WTC11 (cell line): ENCODE data around the gene HS6ST1. TPM values are rescaled to one million over a fixed set of nuclear protein-coding genes. Genes with fewer than 3 reads are reported as not detected.

Source experiments
- ATAC-seq: fragments of 200-7000 bp; cut with Tn5 transposase; 2 replicates; pipeline ENCODE4 v1.10.0; 2021; ENCODE audit warnings: mild to moderate bottlenecking, moderate library complexity
- CTCF ChIA-PET: fragments of 300-600 bp; sonication (Branson Sonifier 250); formaldehyde crosslinking; loops from one replicate; lab custom pipeline; 2021; ENCODE audit warnings: antibody characterized with exemption; lab: Charles Lee
- POLR2A ChIA-PET: fragments of 350-600 bp; sonication (Branson Sonifier 250); formaldehyde crosslinking; loops from one replicate; lab custom pipeline; 2021; ENCODE audit warnings: antibody characterized with exemption; lab: Charles Lee
- DNase-seq: peaks from one replicate; pipeline ENCODE4 v3.0.0; 2021; ENCODE audit warnings: low spot score
- H3K27ac Mint-ChIP-seq: 2 replicates; pipeline ENCODE4 v1.8.0; 2021; ENCODE audit warnings: mixed read lengths
- H3K27me3 Mint-ChIP-seq: 2 replicates; pipeline ENCODE4 v1.8.0; 2021; ENCODE audit warnings: low read depth, mild to moderate bottlenecking, moderate library complexity, mixed read lengths
- H3K36me3 Mint-ChIP-seq: 2 replicates; pipeline ENCODE4 v1.8.0; 2021; ENCODE audit warnings: mixed read lengths
- H3K4me1 Mint-ChIP-seq: 2 replicates; pipeline ENCODE4 v1.8.0; 2022; ENCODE audit warnings: mixed read lengths
- H3K4me3 Mint-ChIP-seq: 2 replicates; pipeline ENCODE4 v1.8.0; 2021; ENCODE audit warnings: mild to moderate bottlenecking, moderate library complexity, mixed read lengths
- H3K9me3 Mint-ChIP-seq: 2 replicates; pipeline ENCODE4 v1.8.0; 2021; ENCODE audit warnings: mixed read lengths
- ATF3 ChIP-seq: sonication (generic); formaldehyde crosslinking; conservative IDR thresholded peaks from 2 replicates; pipeline ENCODE4 v1.8.1; 2022; ENCODE audit warnings: mild to moderate bottlenecking, missing genetic modification reagents
- CREM ChIP-seq: sonication (generic); formaldehyde crosslinking; IDR thresholded peaks from 2 replicates; pipeline ENCODE4 v1.8.1; 2022; ENCODE audit warnings: mild to moderate bottlenecking, missing genetic modification reagents, moderate library complexity
- ETV6 ChIP-seq: sonication (generic); formaldehyde crosslinking; IDR thresholded peaks from 2 replicates; pipeline ENCODE4 v1.8.1; 2022; ENCODE audit warnings: mild to moderate bottlenecking, missing genetic modification reagents
- MYBL2 ChIP-seq: sonication (generic); formaldehyde crosslinking; IDR thresholded peaks from 2 replicates; pipeline ENCODE4 v1.8.1; 2023; ENCODE audit warnings: mild to moderate bottlenecking, moderate library complexity, missing genetic modification reagents
- NFATC4 ChIP-seq: fragments of 250-450 bp; sonication (Bioruptor Pico); IDR thresholded peaks from 2 replicates; pipeline ENCODE4 v1.9.0; 2021; ENCODE audit warnings: mild to moderate bottlenecking
- NFYB ChIP-seq: sonication (generic); formaldehyde crosslinking; conservative IDR thresholded peaks from 2 replicates; pipeline ENCODE4 v1.8.0; 2022; ENCODE audit warnings: low read depth, missing genetic modification reagents
- NR1H2 ChIP-seq: sonication (generic); formaldehyde crosslinking; IDR thresholded peaks from 2 replicates; pipeline ENCODE4 v1.9.0; 2021; ENCODE audit warnings: mild to moderate bottlenecking, moderate library complexity, missing genetic modification reagents
- NR2C2 ChIP-seq: sonication (generic); formaldehyde crosslinking; IDR thresholded peaks from 2 replicates; pipeline ENCODE4 v1.8.0; 2022; ENCODE audit warnings: mild to moderate bottlenecking, missing genetic modification reagents
- PRDM15 ChIP-seq: sonication (generic); formaldehyde crosslinking; IDR thresholded peaks from 2 replicates; pipeline ENCODE4 v1.8.0; 2022; ENCODE audit warnings: missing genetic modification reagents
- SMAD3 ChIP-seq: sonication (generic); formaldehyde crosslinking; IDR thresholded peaks from 2 replicates; pipeline ENCODE4 v1.8.0; 2022; ENCODE audit warnings: missing genetic modification reagents, mild to moderate bottlenecking, borderline replicate concordance
- SP1 ChIP-seq: sonication (generic); formaldehyde crosslinking; conservative IDR thresholded peaks from 2 replicates; pipeline ENCODE4 v1.8.1; 2022; ENCODE audit warnings: missing genetic modification reagents
- ZBTB21 ChIP-seq: sonication (generic); formaldehyde crosslinking; IDR thresholded peaks from 2 replicates; pipeline ENCODE4 v1.8.1; 2023; ENCODE audit warnings: mild to moderate bottlenecking, missing genetic modification reagents, borderline replicate concordance
- ZNF121 ChIP-seq: sonication (generic); formaldehyde crosslinking; IDR thresholded peaks from 2 replicates; pipeline ENCODE4 v1.8.0; 2023; ENCODE audit warnings: missing genetic modification reagents
- ZNF138 ChIP-seq: sonication (generic); formaldehyde crosslinking; conservative IDR thresholded peaks from 2 replicates; pipeline ENCODE4 v1.8.1; 2022; ENCODE audit warnings: mild to moderate bottlenecking, moderate library complexity, missing genetic modification reagents
- ZNF416 ChIP-seq: fragments of 250-450 bp; sonication (Bioruptor Pico); IDR thresholded peaks from 2 replicates; pipeline ENCODE4 v1.9.0; 2021; ENCODE audit warnings: mild to moderate bottlenecking, inconsistent platforms
- ZNF423 ChIP-seq: fragments of 250-450 bp; sonication (Bioruptor Pico); IDR thresholded peaks from 2 replicates; pipeline ENCODE4 v2.1.2; 2022; ENCODE audit warnings: mild to moderate bottlenecking, moderate library complexity
- total RNA-seq: library from RNA; stranded (reverse); gene quantifications from 3 replicates; pipeline ENCODE4 v1.2.3, GENCODE V29; 2021
- TF ChIP-seq, protein P1 (sequence below): sonication (generic); formaldehyde crosslinking; IDR thresholded peaks from 2 replicates; pipeline ENCODE4 v1.8.1; 2022; ENCODE audit warnings: low read depth, missing genetic modification reagents, borderline replicate concordance
- TF ChIP-seq, protein P2 (sequence below): sonication (generic); formaldehyde crosslinking; IDR thresholded peaks from 2 replicates; pipeline ENCODE4 v1.8.0; 2023; ENCODE audit warnings: missing genetic modification reagents, mild to moderate bottlenecking, borderline replicate concordance

The HS6ST1 gene
- total RNA-seq, 1 experiment from 2014 or later = 55.5 TPM

GRCh38 chr2:128313091-128313836, 5.4 kb downstream of the HS6ST1 start:
- DNase-seq (peak; percentile 22), ATAC-seq (no peak; the same call in 1 of the 2 replicates)
- Mint-ChIP-seq H3K27ac (no peak overlapping the region; the same call in 1 of the 2 replicates), H3K27me3 (no peaks in the 10 kb centered on the region), H3K9me3 (no peaks in the 10 kb centered on the region), H3K4me3 (no peak overlapping the region), H3K36me3 (0 out of 2 replicates have a peak, but pooled peaks cover 5% of the 10 kb centered on the region), H3K4me1 (peaks cover 44% of the 10 kb centered on the region)
- ChIA-PET CTCF (interaction anchor here (0.5 kb wide), 1 partner anchor 70 kb away, joined by 3 read pairs; no protein-coding TSS in a partner anchor), POLR2A (no interaction called here)
- no peak for TF ChIP-seq ZNF416
- TF ChIP-seq ZNF138 (CRISPR knock-in tag) = no peak
- TF ChIP-seq ZNF423 (CRISPR knock-in tag) = no peak
- TF ChIP-seq ZBTB21 (CRISPR knock-in tag) = no peak
- TF ChIP-seq, protein P1, sequence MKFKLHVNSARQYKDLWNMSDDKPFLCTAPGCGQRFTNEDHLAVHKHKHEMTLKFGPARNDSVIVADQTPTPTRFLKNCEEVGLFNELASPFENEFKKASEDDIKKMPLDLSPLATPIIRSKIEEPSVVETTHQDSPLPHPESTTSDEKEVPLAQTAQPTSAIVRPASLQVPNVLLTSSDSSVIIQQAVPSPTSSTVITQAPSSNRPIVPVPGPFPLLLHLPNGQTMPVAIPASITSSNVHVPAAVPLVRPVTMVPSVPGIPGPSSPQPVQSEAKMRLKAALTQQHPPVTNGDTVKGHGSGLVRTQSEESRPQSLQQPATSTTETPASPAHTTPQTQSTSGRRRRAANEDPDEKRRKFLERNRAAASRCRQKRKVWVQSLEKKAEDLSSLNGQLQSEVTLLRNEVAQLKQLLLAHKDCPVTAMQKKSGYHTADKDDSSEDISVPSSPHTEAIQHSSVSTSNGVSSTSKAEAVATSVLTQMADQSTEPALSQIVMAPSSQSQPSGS = no peak
- TF ChIP-seq, protein P2, sequence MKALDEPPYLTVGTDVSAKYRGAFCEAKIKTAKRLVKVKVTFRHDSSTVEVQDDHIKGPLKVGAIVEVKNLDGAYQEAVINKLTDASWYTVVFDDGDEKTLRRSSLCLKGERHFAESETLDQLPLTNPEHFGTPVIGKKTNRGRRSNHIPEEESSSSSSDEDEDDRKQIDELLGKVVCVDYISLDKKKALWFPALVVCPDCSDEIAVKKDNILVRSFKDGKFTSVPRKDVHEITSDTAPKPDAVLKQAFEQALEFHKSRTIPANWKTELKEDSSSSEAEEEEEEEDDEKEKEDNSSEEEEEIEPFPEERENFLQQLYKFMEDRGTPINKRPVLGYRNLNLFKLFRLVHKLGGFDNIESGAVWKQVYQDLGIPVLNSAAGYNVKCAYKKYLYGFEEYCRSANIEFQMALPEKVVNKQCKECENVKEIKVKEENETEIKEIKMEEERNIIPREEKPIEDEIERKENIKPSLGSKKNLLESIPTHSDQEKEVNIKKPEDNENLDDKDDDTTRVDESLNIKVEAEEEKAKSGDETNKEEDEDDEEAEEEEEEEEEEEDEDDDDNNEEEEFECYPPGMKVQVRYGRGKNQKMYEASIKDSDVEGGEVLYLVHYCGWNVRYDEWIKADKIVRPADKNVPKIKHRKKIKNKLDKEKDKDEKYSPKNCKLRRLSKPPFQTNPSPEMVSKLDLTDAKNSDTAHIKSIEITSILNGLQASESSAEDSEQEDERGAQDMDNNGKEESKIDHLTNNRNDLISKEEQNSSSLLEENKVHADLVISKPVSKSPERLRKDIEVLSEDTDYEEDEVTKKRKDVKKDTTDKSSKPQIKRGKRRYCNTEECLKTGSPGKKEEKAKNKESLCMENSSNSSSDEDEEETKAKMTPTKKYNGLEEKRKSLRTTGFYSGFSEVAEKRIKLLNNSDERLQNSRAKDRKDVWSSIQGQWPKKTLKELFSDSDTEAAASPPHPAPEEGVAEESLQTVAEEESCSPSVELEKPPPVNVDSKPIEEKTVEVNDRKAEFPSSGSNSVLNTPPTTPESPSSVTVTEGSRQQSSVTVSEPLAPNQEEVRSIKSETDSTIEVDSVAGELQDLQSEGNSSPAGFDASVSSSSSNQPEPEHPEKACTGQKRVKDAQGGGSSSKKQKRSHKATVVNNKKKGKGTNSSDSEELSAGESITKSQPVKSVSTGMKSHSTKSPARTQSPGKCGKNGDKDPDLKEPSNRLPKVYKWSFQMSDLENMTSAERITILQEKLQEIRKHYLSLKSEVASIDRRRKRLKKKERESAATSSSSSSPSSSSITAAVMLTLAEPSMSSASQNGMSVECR = no peak
- TF ChIP-seq PRDM15 = no peak
- TF ChIP-seq NR2C2 (CRISPR knock-in tag) = no peak
- TF ChIP-seq ETV6 (CRISPR knock-in tag) = no peak
- no peak for TF ChIP-seq MYBL2 (CRISPR knock-in tag)
- no peak for TF ChIP-seq CREM (CRISPR knock-in tag)

- ChIA-PET POLR2A (no interaction called here), CTCF (no interaction called here)
- Mint-ChIP-seq H3K9me3 (no peaks in the 10 kb centered on the region), H3K36me3 (0 out of 2 replicates have a peak, but pooled peaks cover 5% of the 10 kb centered on the region), H3K27ac (no peak overlapping the region), H3K4me1 (peaks cover 47% of the 10 kb centered on the region), H3K4me3 (no peak overlapping the region), H3K27me3 (no peaks in the 10 kb centered on the region)
- no peak for ATAC-seq
- TF ChIP-seq ZBTB21 (CRISPR knock-in tag) = no peak
- no peak for TF ChIP-seq ATF3
- no peak for TF ChIP-seq NFYB (CRISPR knock-in tag)
- no peak for TF ChIP-seq PRDM15
- no peak for TF ChIP-seq CREM (CRISPR knock-in tag)
- no peak for TF ChIP-seq ZNF121 (CRISPR knock-in tag)
- TF ChIP-seq NR1H2 (CRISPR knock-in tag) = no peak
- no peak for TF ChIP-seq NFATC4
- no peak for TF ChIP-seq SMAD3 (CRISPR knock-in tag)
- no peak for TF ChIP-seq SP1 (CRISPR knock-in tag)
- TF ChIP-seq ETV6 (CRISPR knock-in tag) = no peak
- no peak for DNase-seq
Observed at GRCh38 chr2:128312411-128312810, 6.3 kb downstream of the HS6ST1 start.
